Activated T-helper 2 cell treated with anti-CD3 and anti-CD28 coated beads, Interferon-gamma antibody, Interleukin-2, Interleukin-4, amounts not matched to agents 10 μg/mL and 5 μg/mL and 100 μg/mL, durations not matched to agents 14 hours and 24 hours and 36 hours (primary cell): ENCODE results near the gene GPR15LG. TPM values are rescaled to one million over a fixed set of nuclear protein-coding genes. Genes with fewer than 3 reads are reported as not detected.
"Not testable (repeated sequence)": the region's sequence is repeated elsewhere in the genome, so short reads cannot be mapped to it uniquely, and the experiment has no call there.

Experiments
- DNase-seq: peaks from one replicate; pipeline ENCODE4 v3.0.0; 2021; ENCODE audit warnings: low spot score
- H3K27ac Mint-ChIP-seq: one replicate; pipeline ENCODE4 v1.8.0; 2021; ENCODE audit warnings: mixed read lengths
- H3K27me3 Mint-ChIP-seq: one replicate; pipeline ENCODE4 v1.8.0; 2021; ENCODE audit warnings: low read depth, mixed read lengths
- H3K36me3 Mint-ChIP-seq: one replicate; pipeline ENCODE4 v1.8.0; 2021; ENCODE audit warnings: low read depth, mixed read lengths
- H3K4me1 Mint-ChIP-seq: one replicate; pipeline ENCODE4 v1.8.0; 2021; ENCODE audit warnings: low read depth, mixed read lengths
- H3K4me3 Mint-ChIP-seq: one replicate; pipeline ENCODE4 v1.8.0; 2021; ENCODE audit warnings: low read depth, mild to moderate bottlenecking, moderate library complexity, mixed read lengths
- H3K9me3 Mint-ChIP-seq: one replicate; pipeline ENCODE4 v1.8.0; 2021; ENCODE audit warnings: mixed read lengths
- intact Hi-C: fragments of 100-400 bp; cut with micrococcal nuclease; formaldehyde crosslinking; loops from one replicate; pipeline ENCODE4 v1.15.1; 2023
- total RNA-seq: library from RNA; stranded (reverse); gene quantifications from 2 replicates; pipeline ENCODE4 v1.2.3, GENCODE V29; 2022

GPR15LG gene
- total RNA-seq, 1 donor from 2014 or later: not detected

GRCh38 chr10:84155521-84155920 is 18.1 kb upstream of the GPR15LG start:
- no peak overlapping the region for H3K4me3 Mint-ChIP-seq
- DNase-seq: no peak
- peaks cover 7% of the 10 kb centered on the region for H3K4me1 Mint-ChIP-seq
- intact Hi-C loops: no loop called here
- no peak overlapping the region for H3K27ac Mint-ChIP-seq
- H3K27me3 Mint-ChIP-seq: peaks cover 2% of the 10 kb centered on the region
- H3K9me3 Mint-ChIP-seq: no peaks in the 10 kb centered on the region
- H3K36me3 Mint-ChIP-seq: peaks cover 40% of the 10 kb centered on the region

GRCh38 chr10:84156009-84156408 is 17.6 kb upstream of the GPR15LG start:
- peaks cover 35% of the 10 kb centered on the region for H3K36me3 Mint-ChIP-seq
- no peaks in the 10 kb centered on the region for H3K9me3 Mint-ChIP-seq
- no peak for DNase-seq
- intact Hi-C loops: no loop called here
- peaks cover 2% of the 10 kb centered on the region for H3K27me3 Mint-ChIP-seq
- H3K4me1 Mint-ChIP-seq: peaks cover 7% of the 10 kb centered on the region
- H3K27ac Mint-ChIP-seq: no peak overlapping the region
- no peak overlapping the region for H3K4me3 Mint-ChIP-seq

- H3K4me3 Mint-ChIP-seq: no peak overlapping the region
- peaks cover 30% of the 10 kb centered on the region for H3K36me3 Mint-ChIP-seq
- H3K27me3 Mint-ChIP-seq: peaks cover 2% of the 10 kb centered on the region
- intact Hi-C loops: no loop called here
- H3K27ac Mint-ChIP-seq: no peak overlapping the region
- no peak for DNase-seq
- H3K4me1 Mint-ChIP-seq: peaks cover 7% of the 10 kb centered on the region
- H3K9me3 Mint-ChIP-seq: no peaks in the 10 kb centered on the region
These were observed 16.8 kb upstream of the GPR15LG start for GRCh38 chr10:84156768-84157167.

- H3K9me3 Mint-ChIP-seq: no peaks in the 10 kb centered on the region
- no peak for DNase-seq
- no peak overlapping the region for H3K27ac Mint-ChIP-seq
- intact Hi-C loops: no loop called here
- H3K27me3 Mint-ChIP-seq: peaks cover 2% of the 10 kb centered on the region
- peaks cover 17% of the 10 kb centered on the region for H3K36me3 Mint-ChIP-seq
- H3K4me1 Mint-ChIP-seq: peaks cover 7% of the 10 kb centered on the region
- no peak overlapping the region for H3K4me3 Mint-ChIP-seq
These were observed 15.5 kb upstream of the GPR15LG start for GRCh38 chr10:84158061-84158460.

- intact Hi-C loops: no loop called here
- H3K27me3 Mint-ChIP-seq: peaks cover 3% of the 10 kb centered on the region
- peaks cover 7% of the 10 kb centered on the region for H3K4me1 Mint-ChIP-seq
- H3K36me3 Mint-ChIP-seq: peaks cover 15% of the 10 kb centered on the region
- no peak overlapping the region for H3K27ac Mint-ChIP-seq
- no peak for DNase-seq
- H3K9me3 Mint-ChIP-seq: no peaks in the 10 kb centered on the region
- no peak overlapping the region for H3K4me3 Mint-ChIP-seq
These were observed 15.1 kb upstream of the GPR15LG start for GRCh38 chr10:84158550-84158949.

- intact Hi-C loops: no loop called here
- Mint-ChIP-seq H3K36me3 (peaks cover 9% of the 10 kb centered on the region), H3K27ac (no peak overlapping the region), H3K4me1 (peaks cover 7% of the 10 kb centered on the region), H3K4me3 (no peak overlapping the region), H3K9me3 (no peaks in the 10 kb centered on the region), H3K27me3 (peaks cover 5% of the 10 kb centered on the region)
- no peak for DNase-seq
These were observed 14.4 kb upstream of the GPR15LG start for GRCh38 chr10:84159076-84159685.

- no peaks in the 10 kb centered on the region for H3K9me3 Mint-ChIP-seq
- no peak for DNase-seq
- no peak overlapping the region for H3K4me3 Mint-ChIP-seq
- peaks cover 8% of the 10 kb centered on the region for H3K27me3 Mint-ChIP-seq
- H3K36me3 Mint-ChIP-seq: no peaks in the 10 kb centered on the region
- intact Hi-C loops: no loop called here
- peaks cover 7% of the 10 kb centered on the region for H3K4me1 Mint-ChIP-seq
- no peak overlapping the region for H3K27ac Mint-ChIP-seq
These were observed 12.8 kb upstream of the GPR15LG start for GRCh38 chr10:84160663-84161362.

- no peaks in the 10 kb centered on the region for H3K9me3 Mint-ChIP-seq
These were observed 9.6 kb upstream of the GPR15LG start for GRCh38 chr10:84163996-84164395.

GRCh38 chr10:84164442-84164841 is 9.2 kb upstream of the GPR15LG start:
- intact Hi-C loops: no loop called here
- Mint-ChIP-seq H3K36me3 (no peaks in the 10 kb centered on the region), H3K9me3 (no peaks in the 10 kb centered on the region), H3K4me3 (no peak overlapping the region), H3K4me1 (no peaks in the 10 kb centered on the region), H3K27ac (no peak overlapping the region), H3K27me3 (peaks cover 8% of the 10 kb centered on the region)
- no peak for DNase-seq

More at GRCh38 chr10:84163996-84164395, 9.6 kb upstream of the GPR15LG start:
- Mint-ChIP-seq H3K4me3 (no peak overlapping the region), H3K36me3 (no peaks in the 10 kb centered on the region), H3K27me3 (peaks cover 8% of the 10 kb centered on the region), H3K4me1 (no peaks in the 10 kb centered on the region), H3K27ac (no peak overlapping the region)
- intact Hi-C loops: no loop called here
- no peak for DNase-seq

- no peak overlapping the region for H3K4me3 Mint-ChIP-seq
- H3K36me3 Mint-ChIP-seq: no peaks in the 10 kb centered on the region
- H3K27ac Mint-ChIP-seq: no peak overlapping the region
- H3K4me1 Mint-ChIP-seq: no peaks in the 10 kb centered on the region
- H3K9me3 Mint-ChIP-seq: no peaks in the 10 kb centered on the region
- DNase-seq: no peak
- intact Hi-C loops: no loop called here
- H3K27me3 Mint-ChIP-seq: peaks cover 6% of the 10 kb centered on the region
These were observed 6.8 kb upstream of the GPR15LG start for GRCh38 chr10:84166620-84167288.

GRCh38 chr10:84167289-84167653 is 6.3 kb upstream of the GPR15LG start:
- H3K4me3 Mint-ChIP-seq, H3K27me3 Mint-ChIP-seq, H3K4me1 Mint-ChIP-seq, H3K9me3 Mint-ChIP-seq, H3K36me3 Mint-ChIP-seq, intact Hi-C loops, H3K27ac Mint-ChIP-seq, DNase-seq: not testable (repeated sequence)

- H3K4me1 Mint-ChIP-seq, intact Hi-C loops, H3K27ac Mint-ChIP-seq, H3K36me3 Mint-ChIP-seq, DNase-seq, H3K9me3 Mint-ChIP-seq, H3K27me3 Mint-ChIP-seq, H3K4me3 Mint-ChIP-seq: not testable (repeated sequence)
These were observed 5.2 kb upstream of the GPR15LG start for GRCh38 chr10:84168382-84168781.

GRCh38 chr10:84171237-84171636 is 2.4 kb upstream of the GPR15LG start:
- intact Hi-C loops: not testable (repeated sequence)

More at GRCh38 chr10:84171237-84171636, 2.4 kb upstream of the GPR15LG start:
- not testable (repeated sequence) for H3K36me3 Mint-ChIP-seq, H3K27ac Mint-ChIP-seq, DNase-seq, H3K9me3 Mint-ChIP-seq, H3K4me3 Mint-ChIP-seq, H3K27me3 Mint-ChIP-seq, H3K4me1 Mint-ChIP-seq
